Measurements from ENCODE around the gene ERGIC1. TPM values are rescaled to one million over a fixed set of nuclear protein-coding genes. Genes with fewer than 3 reads are reported as not detected.
A peak's percentile ranks its signal among the peaks of the same experiment; 100 is the strongest.

ERGIC1 gene
- total and polyA plus RNA-seq, 2 experiments from 2014 or later, result 25.2 to 92.2 TPM

DNA sequence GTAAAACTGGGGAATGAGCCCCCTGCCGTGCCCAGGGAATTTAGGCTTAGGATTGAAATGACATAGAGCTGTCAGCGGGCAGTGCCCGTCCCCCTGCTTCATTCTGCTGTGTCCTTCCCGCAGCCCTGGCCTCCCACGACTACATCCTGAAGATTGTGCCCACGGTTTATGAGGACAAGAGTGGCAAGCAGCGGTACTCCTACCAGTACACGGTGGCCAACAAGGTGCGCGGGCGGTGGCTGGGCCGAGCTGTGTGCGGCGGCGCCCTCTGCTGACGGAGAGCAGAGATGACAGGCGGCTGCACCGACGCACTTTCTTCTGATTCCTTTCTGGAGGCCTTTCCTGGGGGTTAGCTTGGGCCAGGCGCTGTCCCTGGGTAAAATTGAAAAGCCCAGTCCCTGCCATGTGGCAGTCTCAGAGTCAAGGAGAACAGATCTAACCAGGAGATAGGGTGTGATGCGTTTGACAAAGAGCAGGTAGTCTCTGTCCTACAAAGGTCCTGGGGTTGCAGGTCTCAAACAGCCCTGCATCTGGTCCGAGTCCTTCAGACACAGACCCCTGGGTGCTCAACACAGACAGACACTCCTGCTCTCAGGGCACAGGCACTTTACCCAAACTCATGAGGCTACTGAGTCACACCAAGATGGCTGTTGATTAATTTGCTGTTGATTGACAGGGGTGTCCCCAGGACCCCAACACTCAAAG is 98.4 kb downstream of the ERGIC1 start:
- Mint-ChIP-seq H3K36me3 (ENCODE audit: low read depth) (peaks cover 45% of the 10 kb centered on the region), H3K9me3 (no peaks in the 10 kb centered on the region), H3K4me3 (no peak overlapping the region), H3K27me3 (ENCODE audit: insufficient read depth, low read depth, poor library complexity) (peaks cover 6% of the 10 kb centered on the region), H3K27ac (peak overlapping the region; percentile 38; the same call in 1 of the 2 replicates), H3K4me1 (peaks cover 2% of the 10 kb centered on the region; the same call in 1 of the 3 replicates)
- ATAC-seq (peak; percentile 93), DNase-seq (ENCODE audit: low spot score) (peak; percentile 79)
- Histone ChIP-seq H3K27me3 (ENCODE audit: insufficient read depth) (no peaks in the 10 kb centered on the region), H3K9me2 (ENCODE audit: insufficient read depth) (no peaks in the 10 kb centered on the region), H3K36me3 (ENCODE audit: insufficient read depth) (peaks cover 5% of the 10 kb centered on the region; the same call in 1 of the 2 replicates), H2AFZ (no peak overlapping the region), H3K4me2 (no peak overlapping the region), H4K20me1 (replicated peaks; ENCODE audit: insufficient read depth) (peaks cover 15% of the 10 kb centered on the region), H3K27ac (ENCODE audit: low read depth) (no peak overlapping the region), H3F3A (replicated peaks; ENCODE audit: low read depth) (0 out of 2 replicates have a peak, but pooled peaks cover 3% of the 10 kb centered on the region), H3K4me3 (no peak overlapping the region), H3K79me2 (replicated peaks; ENCODE audit: insufficient read depth) (no peaks in the 10 kb centered on the region), H3K4me1 (ENCODE audit: insufficient read depth) (no peaks in the 10 kb centered on the region)
- TF ChIP-seq POLR2AphosphoS5 (IDR thresholded peaks at IDR 0.05; ENCODE audit: low read depth), result 0 out of 2 replicates have a peak, but pooled peaks have one; percentile 11
- TF ChIP-seq JUNB (IDR thresholded peaks at IDR 0.05; ENCODE audit: unreplicated experiment), result no peak
- TF ChIP-seq ZNF331 (CRISPR knock-in tag; IDR thresholded peaks at IDR 0.05; ENCODE audit: low read depth), result no peak
- TF ChIP-seq ZNF114 (CRISPR knock-in tag; IDR thresholded peaks at IDR 0.05), result no peak
- no peak for TF ChIP-seq EZH2phosphoT487 (IDR thresholded peaks at IDR 0.05; ENCODE audit: unreplicated experiment)
- TF ChIP-seq, protein P1, sequence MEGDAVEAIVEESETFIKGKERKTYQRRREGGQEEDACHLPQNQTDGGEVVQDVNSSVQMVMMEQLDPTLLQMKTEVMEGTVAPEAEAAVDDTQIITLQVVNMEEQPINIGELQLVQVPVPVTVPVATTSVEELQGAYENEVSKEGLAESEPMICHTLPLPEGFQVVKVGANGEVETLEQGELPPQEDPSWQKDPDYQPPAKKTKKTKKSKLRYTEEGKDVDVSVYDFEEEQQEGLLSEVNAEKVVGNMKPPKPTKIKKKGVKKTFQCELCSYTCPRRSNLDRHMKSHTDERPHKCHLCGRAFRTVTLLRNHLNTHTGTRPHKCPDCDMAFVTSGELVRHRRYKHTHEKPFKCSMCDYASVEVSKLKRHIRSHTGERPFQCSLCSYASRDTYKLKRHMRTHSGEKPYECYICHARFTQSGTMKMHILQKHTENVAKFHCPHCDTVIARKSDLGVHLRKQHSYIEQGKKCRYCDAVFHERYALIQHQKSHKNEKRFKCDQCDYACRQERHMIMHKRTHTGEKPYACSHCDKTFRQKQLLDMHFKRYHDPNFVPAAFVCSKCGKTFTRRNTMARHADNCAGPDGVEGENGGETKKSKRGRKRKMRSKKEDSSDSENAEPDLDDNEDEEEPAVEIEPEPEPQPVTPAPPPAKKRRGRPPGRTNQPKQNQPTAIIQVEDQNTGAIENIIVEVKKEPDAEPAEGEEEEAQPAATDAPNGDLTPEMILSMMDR (conservative IDR thresholded peaks at IDR 0.05; ENCODE audit: low read depth in 2 of 2), result peak; percentile 83 to 94
- no peak for TF ChIP-seq EZH2 (IDR thresholded peaks at IDR 0.05; ENCODE audit: low read depth, unreplicated experiment)
- TF ChIP-seq, protein P2, sequence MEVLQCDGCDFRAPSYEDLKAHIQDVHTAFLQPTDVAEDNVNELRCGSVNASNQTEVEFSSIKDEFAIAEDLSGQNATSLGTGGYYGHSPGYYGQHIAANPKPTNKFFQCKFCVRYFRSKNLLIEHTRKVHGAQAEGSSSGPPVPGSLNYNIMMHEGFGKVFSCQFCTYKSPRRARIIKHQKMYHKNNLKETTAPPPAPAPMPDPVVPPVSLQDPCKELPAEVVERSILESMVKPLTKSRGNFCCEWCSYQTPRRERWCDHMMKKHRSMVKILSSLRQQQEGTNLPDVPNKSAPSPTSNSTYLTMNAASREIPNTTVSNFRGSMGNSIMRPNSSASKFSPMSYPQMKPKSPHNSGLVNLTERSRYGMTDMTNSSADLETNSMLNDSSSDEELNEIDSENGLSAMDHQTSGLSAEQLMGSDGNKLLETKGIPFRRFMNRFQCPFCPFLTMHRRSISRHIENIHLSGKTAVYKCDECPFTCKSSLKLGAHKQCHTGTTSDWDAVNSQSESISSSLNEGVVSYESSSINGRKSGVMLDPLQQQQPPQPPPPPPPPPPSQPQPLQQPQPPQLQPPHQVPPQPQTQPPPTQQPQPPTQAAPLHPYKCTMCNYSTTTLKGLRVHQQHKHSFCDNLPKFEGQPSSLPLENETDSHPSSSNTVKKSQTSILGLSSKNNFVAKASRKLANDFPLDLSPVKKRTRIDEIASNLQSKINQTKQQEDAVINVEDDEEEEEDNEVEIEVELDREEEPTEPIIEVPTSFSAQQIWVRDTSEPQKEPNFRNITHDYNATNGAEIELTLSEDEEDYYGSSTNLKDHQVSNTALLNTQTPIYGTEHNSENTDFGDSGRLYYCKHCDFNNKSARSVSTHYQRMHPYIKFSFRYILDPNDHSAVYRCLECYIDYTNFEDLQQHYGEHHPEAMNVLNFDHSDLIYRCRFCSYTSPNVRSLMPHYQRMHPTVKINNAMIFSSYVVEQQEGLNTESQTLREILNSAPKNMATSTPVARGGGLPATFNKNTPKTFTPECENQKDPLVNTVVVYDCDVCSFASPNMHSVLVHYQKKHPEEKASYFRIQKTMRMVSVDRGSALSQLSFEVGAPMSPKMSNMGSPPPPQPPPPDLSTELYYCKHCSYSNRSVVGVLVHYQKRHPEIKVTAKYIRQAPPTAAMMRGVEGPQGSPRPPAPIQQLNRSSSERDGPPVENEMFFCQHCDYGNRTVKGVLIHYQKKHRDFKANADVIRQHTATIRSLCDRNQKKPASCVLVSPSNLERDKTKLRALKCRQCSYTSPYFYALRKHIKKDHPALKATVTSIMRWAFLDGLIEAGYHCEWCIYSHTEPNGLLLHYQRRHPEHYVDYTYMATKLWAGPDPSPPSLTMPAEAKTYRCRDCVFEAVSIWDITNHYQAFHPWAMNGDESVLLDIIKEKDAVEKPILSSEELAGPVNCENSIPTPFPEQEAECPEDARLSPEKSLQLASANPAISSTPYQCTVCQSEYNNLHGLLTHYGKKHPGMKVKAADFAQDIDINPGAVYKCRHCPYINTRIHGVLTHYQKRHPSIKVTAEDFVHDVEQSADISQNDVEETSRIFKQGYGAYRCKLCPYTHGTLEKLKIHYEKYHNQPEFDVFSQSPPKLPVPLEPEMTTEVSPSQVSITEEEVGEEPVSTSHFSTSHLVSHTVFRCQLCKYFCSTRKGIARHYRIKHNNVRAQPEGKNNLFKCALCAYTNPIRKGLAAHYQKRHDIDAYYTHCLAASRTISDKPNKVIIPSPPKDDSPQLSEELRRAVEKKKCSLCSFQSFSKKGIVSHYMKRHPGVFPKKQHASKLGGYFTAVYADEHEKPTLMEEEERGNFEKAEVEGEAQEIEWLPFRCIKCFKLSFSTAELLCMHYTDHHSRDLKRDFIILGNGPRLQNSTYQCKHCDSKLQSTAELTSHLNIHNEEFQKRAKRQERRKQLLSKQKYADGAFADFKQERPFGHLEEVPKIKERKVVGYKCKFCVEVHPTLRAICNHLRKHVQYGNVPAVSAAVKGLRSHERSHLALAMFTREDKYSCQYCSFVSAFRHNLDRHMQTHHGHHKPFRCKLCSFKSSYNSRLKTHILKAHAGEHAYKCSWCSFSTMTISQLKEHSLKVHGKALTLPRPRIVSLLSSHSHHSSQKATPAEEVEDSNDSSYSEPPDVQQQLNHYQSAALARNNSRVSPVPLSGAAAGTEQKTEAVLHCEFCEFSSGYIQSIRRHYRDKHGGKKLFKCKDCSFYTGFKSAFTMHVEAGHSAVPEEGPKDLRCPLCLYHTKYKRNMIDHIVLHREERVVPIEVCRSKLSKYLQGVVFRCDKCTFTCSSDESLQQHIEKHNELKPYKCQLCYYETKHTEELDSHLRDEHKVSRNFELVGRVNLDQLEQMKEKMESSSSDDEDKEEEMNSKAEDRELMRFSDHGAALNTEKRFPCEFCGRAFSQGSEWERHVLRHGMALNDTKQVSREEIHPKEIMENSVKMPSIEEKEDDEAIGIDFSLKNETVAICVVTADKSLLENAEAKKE (CRISPR knock-in tag; IDR thresholded peaks at IDR 0.05), result no peak
